OCI-LY1 (cell line): ENCODE results near the gene SEC14L1.

Experiments used
- EZH2 ChIP-seq: fragments of 200-600 bp; sonication (generic), shearing (Covaris generic); IDR thresholded peaks from 2 replicates; pipeline ENCODE4 v1.8.0; 2017; ENCODE audit warnings: borderline replicate concordance, mixed run types, mild to moderate bottlenecking, antibody characterized with exemption, low read length, moderate library complexity, mixed read lengths
- TF ChIP-seq, protein P1 (sequence below): fragments of 200-600 bp; sonication (generic), shearing (Covaris generic); IDR thresholded peaks from 2 replicates; pipeline ENCODE4 v1.5.1; 2017; ENCODE audit warnings: mild to moderate bottlenecking, antibody characterized with exemption, low read length, moderate library complexity, mixed read lengths

DNA sequence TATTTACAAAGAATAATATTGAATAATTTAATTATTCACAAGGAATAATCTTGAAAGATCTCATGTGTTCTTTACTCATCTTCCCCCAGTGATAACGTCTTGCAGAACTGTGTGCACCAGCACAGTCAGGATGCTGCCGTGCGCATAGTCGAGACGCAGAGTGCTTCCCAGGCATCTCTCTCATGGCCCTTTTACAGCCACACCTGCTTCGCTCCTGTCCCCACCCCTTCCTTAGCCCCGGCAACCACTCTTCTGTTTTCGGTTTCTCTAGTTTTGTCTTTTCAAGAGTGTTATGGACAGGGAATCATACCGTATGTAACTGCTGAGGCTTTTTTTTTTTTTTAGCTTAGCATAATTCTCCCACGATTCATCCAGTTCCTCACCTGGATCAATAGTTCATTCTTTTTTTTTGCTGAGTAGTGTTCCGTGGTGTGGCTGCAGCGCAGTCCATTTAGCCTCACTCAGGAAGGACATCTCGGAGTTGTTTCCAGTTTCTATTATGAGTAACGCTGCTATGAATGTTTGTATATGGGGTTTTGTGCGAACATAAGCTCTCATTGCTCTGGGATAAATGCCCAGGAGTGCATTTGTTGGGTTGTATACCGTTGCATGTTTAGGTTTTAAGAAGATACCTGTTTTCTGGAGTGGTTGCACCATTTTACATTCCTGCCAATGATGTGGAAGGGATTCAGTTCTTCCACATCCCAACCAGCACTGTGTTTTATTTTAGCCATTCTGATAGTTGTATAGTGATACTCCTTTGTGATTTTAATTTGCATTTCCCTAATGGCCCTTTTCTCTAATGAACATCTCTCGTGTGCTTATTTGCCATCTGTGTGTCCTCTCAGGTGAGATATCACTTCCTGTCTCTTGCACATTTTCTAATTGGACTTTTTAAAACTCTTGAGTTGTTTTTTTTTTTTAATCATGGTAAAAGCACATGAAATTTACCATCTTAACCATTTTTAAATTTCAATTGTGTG, 47.6 kb downstream of the SEC14L1 start:
- TF ChIP-seq, protein P1, sequence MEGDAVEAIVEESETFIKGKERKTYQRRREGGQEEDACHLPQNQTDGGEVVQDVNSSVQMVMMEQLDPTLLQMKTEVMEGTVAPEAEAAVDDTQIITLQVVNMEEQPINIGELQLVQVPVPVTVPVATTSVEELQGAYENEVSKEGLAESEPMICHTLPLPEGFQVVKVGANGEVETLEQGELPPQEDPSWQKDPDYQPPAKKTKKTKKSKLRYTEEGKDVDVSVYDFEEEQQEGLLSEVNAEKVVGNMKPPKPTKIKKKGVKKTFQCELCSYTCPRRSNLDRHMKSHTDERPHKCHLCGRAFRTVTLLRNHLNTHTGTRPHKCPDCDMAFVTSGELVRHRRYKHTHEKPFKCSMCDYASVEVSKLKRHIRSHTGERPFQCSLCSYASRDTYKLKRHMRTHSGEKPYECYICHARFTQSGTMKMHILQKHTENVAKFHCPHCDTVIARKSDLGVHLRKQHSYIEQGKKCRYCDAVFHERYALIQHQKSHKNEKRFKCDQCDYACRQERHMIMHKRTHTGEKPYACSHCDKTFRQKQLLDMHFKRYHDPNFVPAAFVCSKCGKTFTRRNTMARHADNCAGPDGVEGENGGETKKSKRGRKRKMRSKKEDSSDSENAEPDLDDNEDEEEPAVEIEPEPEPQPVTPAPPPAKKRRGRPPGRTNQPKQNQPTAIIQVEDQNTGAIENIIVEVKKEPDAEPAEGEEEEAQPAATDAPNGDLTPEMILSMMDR: no peak
- no peak for TF ChIP-seq EZH2
